Activated gamma-delta T cell (primary cell): ENCODE results near the gene KRTAP19-4.
"Not testable (repeated sequence)": the region's sequence is repeated elsewhere in the genome, so short reads cannot be mapped to it uniquely, and the experiment has no call there.

ENCODE experiments used
- DNase-seq: peaks from one replicate; lab custom pipeline; 2025; lab: John Stamatoyannopoulos, UW
- total RNA-seq, 2 donors: gene quantifications; one replicate each; lab custom pipeline; 2026; lab: John Stamatoyannopoulos, UW

KRTAP19-4 gene, protein sequence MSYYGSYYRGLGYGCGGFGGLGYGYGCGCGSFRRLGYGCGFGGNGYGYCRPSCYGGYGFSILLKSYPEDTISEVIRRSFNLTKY
- total RNA-seq, result 0 reads per million in 2 donors

GRCh38 chr21:30497065-30497464, at the start of gene KRTAP19-4:
TSS of gene KRTAP19-4 (minus strand) at chr21:30497165. CDS start at chr21:30497110, 55 bp downstream.
- DNase-seq, result no peak

DNA sequence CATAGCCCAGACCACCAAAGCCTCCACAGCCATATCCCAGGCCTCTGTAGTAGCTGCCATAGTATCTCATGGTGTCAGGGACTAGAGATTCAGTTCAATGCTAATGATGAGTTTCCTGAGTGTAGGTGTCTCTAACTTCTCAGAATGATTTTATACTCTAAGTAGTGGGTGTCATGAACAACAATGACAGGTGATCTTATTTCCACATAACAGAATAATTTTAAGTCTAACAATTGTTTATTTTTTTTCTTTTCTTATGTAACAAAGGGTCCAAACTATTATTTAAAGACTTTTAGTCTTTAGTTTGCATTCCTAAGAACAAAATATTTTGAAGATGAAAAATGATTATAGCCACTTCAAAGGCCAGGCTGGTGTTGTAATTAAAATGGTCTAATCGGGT, 44.8 kb upstream of the KRTAP19-4 start, which contains the start of gene KRTAP19-6:
Gene KRTAP19-6, minus strand, starts transcription at position 101 of the 400 bp plus-strand sequence. Its CDS starts 31 bp downstream, at position 70.
- no peak for DNase-seq

- no peak for DNase-seq
Observed at GRCh38 chr21:30518876-30519275, 21.9 kb upstream of the KRTAP19-4 start.

- no peak for DNase-seq
Observed at GRCh38 chr21:30515681-30516080, 18.7 kb upstream of the KRTAP19-4 start.

GRCh38 chr21:30505621-30506205, 8.7 kb upstream of the KRTAP19-4 start:
- DNase-seq, result not testable (repeated sequence)

- no peak for DNase-seq
Observed at GRCh38 chr21:30502041-30502440, 5.1 kb upstream of the KRTAP19-4 start, which contains the start of gene KRTAP19-5. TSS of gene KRTAP19-5 (minus strand) at chr21:30502141. CDS start at chr21:30502090, 51 bp downstream.

GRCh38 chr21:30491963-30492428, 5.0 kb downstream of the KRTAP19-4 start, which contains the start of gene KRTAP19-3:
TSS of gene KRTAP19-3 (minus strand) at chr21:30492013. CDS start at chr21:30491957, 56 bp downstream.
- DNase-seq, result no peak

DNA sequence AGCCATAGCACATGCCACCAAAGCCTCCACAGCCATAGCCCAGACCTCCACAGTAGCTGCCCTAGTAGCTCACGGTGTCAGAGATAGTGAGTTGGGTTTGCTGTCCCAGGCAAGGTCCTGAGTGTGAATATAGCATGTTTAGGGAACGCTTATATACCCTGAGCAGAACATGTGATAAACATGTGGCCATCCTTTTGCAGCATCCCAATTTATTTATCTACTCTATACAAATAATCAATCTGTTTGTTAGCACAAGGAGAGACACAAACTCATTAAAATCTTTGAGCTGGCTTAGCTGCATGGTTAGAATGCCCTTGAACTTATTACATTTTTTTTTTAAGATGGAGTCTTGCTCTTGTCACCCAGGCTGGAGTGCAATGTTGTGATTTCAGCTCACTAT, 9.6 kb downstream of the KRTAP19-4 start, which contains the start of gene KRTAP19-2:
Gene KRTAP19-2, minus strand, starts transcription at position 101 of the 400 bp plus-strand sequence. Its CDS starts 88 bp downstream, at position 13.
- no peak for DNase-seq

GRCh38 chr21:30486180-30486579, 10.8 kb downstream of the KRTAP19-4 start:
- DNase-seq, result no peak

- no peak for DNase-seq
Observed at GRCh38 chr21:30482130-30482529, 14.8 kb downstream of the KRTAP19-4 start.

DNA sequence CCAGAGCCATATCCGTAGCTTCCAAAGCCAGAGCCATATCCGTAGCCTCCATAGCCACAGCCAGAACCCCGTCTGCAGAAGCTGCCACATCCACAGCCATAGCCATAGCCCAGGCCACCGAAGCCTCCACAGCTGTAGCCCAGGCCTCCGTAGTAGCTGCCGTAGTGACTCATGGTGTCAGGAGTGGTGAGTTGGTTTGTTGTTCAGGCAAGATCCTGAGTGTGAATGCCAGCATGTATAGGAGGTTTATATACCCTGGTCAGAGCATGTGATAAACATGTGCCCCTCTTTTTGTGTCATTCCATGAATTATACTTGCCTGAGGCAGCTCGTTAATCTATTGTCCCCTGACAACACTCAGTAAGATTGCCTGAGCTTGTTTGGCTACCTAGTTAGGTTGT, 16.8 kb downstream of the KRTAP19-4 start, which contains the start of gene KRTAP19-1:
Gene KRTAP19-1, minus strand, starts transcription at position 223 of the 400 bp plus-strand sequence. Its CDS starts 50 bp downstream, at position 173.
- DNase-seq, result no peak

GRCh38 chr21:30479259-30479658, 17.7 kb downstream of the KRTAP19-4 start:
- no peak for DNase-seq

GRCh38 chr21:30478004-30478403, 19.0 kb downstream of the KRTAP19-4 start:
- DNase-seq, result no peak

- no peak for DNase-seq
Observed at GRCh38 chr21:30468900-30469714, 27.9 kb downstream of the KRTAP19-4 start.

DNA sequence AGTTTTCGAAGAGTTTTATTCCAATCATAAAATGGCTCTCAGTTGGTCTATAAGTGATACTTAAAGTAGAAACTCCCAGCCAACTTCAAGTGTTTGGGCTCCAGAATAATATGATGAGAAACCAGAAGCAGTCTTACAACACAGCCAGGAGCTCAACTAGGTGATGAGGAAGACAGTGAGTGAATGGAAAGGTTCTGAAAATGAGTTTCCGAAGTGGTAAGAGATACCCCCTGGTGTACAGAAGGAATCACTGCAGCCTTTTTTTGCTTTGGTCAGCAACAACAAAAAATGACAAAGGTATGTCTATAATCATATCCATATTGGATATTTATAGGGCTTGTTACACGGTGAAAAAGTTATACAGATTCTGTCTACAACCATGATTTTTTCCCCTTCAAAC, 33.3 kb downstream of the KRTAP19-4 start:
- DNase-seq, result no peak

- DNase-seq, result no peak
Observed at GRCh38 chr21:30448514-30448913, 48.5 kb downstream of the KRTAP19-4 start.

DNA sequence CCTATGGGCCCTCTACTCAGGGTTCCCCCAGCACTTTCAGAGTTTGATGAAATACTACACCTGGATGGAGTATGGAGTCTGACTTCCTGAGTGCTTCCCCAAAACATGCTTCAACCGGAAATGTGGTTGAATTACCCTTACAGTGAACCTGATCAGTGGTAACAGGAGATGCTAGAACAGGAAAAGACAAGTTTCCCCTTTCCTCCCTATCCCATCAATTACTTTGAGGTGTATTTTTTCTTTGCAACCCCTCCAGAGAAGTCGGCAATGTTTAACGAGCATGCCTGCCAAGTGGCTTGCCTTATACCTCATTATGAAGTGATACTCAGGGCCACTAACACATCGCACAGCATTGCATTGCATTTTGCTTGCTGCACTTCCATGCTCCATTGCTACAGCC, 49.9 kb downstream of the KRTAP19-4 start:
- no peak for DNase-seq
